ENCODE data around the gene RNF186. TPM values are rescaled to one million over a fixed set of nuclear protein-coding genes. Genes with fewer than 3 reads are reported as not detected.

The RNF186 gene
- total and polyA plus RNA-seq, 5 donors = not detected

DNA sequence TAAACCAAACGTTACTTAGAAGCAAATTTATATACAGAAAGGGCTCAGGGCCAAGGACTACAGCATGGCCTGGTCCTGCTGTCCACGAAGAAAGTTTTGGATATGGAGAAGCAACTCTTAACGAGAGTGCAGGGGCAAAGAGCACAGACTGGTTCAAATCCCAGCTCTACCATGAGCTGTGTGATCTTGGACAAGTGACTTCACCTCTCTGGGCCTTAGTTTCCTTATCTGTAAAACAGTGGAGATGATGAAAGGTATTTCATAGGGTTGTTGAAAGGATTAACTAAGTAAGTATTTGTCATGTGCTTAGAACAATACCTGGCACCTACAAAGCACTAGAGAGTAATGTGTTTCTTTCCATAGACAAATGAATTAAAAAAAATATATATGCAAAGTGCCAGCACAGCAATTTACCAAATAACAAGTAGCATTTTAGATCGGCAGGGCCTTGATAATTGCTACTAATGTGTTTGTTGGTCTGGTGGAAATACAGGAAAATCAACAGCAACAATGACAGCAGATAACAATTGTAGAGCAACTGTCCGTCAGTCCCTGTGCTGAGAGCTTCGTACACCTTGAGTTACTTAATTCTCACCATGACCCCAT, 40.8 kb downstream of the RNF186 start:
- H3K27me3 ChIP-seq (ENCODE audit: control insufficient read depth, insufficient read depth) = no peaks in the 10 kb centered on the region
- no peaks in the 10 kb centered on the region for H3K9me3 ChIP-seq (ENCODE audit: control insufficient read depth, low read length)
- no peak overlapping the region for H3K27ac ChIP-seq (ENCODE audit: low read length)
- no peak for ATAC-seq
- no peak for DNase-seq
- H3K4me1 ChIP-seq (ENCODE audit: control insufficient read depth, insufficient read depth, low read length) = no peaks in the 10 kb centered on the region
- intact Hi-C loops (cut with DNase I) = no loop called here
- WGBS = 75% methylated on average over 6 of the region's 6 CpGs
- H3K4me3 ChIP-seq (ENCODE audit: low read length) = no peak overlapping the region

DNA sequence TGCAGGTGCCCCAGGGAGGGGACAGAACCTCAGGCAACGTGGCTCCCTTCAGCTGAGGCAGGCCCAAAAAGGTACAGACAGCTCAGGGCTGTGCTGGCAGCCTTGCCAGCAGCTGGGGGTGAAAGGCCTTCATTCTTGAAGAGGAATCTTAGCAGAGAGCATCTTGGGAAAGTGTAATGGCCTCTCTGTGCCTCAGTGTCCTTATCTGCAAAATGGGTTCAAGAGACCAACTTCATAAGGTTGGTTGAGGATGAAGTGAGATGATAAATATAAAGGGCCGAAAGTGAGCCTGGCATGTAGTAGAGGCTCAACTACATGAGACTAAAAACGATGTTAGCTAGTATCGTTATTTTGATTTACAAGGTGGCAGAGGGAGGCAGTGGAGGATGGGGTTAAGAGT, 41.6 kb downstream of the RNF186 start:
- DNase-seq (no peak), ATAC-seq (no peak)
- Histone ChIP-seq H3K9me3 (ENCODE audit: control insufficient read depth, low read length) (no peaks in the 10 kb centered on the region), H3K4me1 (ENCODE audit: control insufficient read depth, insufficient read depth, low read length) (no peaks in the 10 kb centered on the region), H3K27ac (ENCODE audit: low read length) (no peak overlapping the region), H3K27me3 (ENCODE audit: control insufficient read depth, insufficient read depth) (no peaks in the 10 kb centered on the region), H3K4me3 (ENCODE audit: low read length) (no peak overlapping the region)
- 83% methylated on average over 4 of the region's 4 CpGs for WGBS
- intact Hi-C loops (cut with DNase I) = no loop called here

DNA sequence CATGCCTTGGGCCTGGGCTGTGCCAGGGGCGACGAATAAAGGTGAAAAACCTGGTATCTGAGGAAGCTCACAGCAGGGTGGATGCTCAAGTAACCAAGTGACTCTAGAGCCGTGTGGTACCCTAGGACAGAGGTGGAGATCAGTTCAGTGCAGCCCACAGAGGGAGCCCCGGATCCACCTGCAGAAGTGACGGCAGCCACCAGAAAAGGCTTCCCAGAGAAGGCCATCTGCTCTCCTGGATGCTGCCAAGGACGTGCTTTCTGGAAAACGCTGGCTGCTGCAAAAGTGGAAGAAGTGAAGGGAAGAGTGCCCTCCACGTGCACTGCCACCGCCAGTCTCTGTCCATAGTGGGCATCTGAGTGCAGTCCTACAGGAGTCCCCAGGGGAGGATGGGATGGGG, 43.0 kb downstream of the RNF186 start:
- ATAC-seq = no peak
- intact Hi-C loops (cut with DNase I) = no loop called here
- WGBS = 79% methylated on average over 9 of the region's 9 CpGs
- no peak overlapping the region for H3K4me3 ChIP-seq (ENCODE audit: low read length)
- no peak for DNase-seq
- no peaks in the 10 kb centered on the region for H3K4me1 ChIP-seq (ENCODE audit: control insufficient read depth, insufficient read depth, low read length)
- H3K27me3 ChIP-seq (ENCODE audit: control insufficient read depth, insufficient read depth) = no peaks in the 10 kb centered on the region
- no peak overlapping the region for H3K27ac ChIP-seq (ENCODE audit: low read length)
- no peaks in the 10 kb centered on the region for H3K9me3 ChIP-seq (ENCODE audit: control insufficient read depth, low read length)

DNA sequence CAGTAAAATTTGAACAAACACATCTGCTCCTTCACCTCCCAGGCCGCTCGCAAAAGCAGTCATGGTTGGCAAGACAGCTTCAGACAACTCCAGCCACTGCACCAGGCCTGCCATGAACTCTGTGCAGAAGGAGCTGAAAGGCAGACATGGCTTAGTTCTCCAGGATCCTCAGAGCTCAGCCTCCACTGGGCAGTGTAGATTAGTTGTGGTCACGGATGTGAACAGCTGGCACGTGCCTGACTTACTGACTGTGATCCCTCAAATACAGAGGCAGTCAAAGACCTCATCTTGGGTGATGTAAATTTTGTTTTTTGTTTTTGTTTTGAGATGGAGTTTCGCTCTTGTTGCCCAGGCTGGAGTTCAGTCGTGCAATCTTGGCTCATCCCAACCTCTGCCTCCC, 43.7 kb downstream of the RNF186 start:
- H3K27ac ChIP-seq (ENCODE audit: low read length) = no peak overlapping the region
- no peaks in the 10 kb centered on the region for H3K9me3 ChIP-seq (ENCODE audit: control insufficient read depth, low read length)
- 91% methylated on average over 6 of the region's 6 CpGs for WGBS
- DNase-seq (no peak), ATAC-seq (no peak)
- H3K4me3 ChIP-seq (ENCODE audit: low read length) = no peak overlapping the region
- no peaks in the 10 kb centered on the region for H3K4me1 ChIP-seq (ENCODE audit: control insufficient read depth, insufficient read depth, low read length)
- intact Hi-C loops (cut with DNase I) = no loop called here
- H3K27me3 ChIP-seq (ENCODE audit: control insufficient read depth, insufficient read depth) = no peaks in the 10 kb centered on the region

DNA sequence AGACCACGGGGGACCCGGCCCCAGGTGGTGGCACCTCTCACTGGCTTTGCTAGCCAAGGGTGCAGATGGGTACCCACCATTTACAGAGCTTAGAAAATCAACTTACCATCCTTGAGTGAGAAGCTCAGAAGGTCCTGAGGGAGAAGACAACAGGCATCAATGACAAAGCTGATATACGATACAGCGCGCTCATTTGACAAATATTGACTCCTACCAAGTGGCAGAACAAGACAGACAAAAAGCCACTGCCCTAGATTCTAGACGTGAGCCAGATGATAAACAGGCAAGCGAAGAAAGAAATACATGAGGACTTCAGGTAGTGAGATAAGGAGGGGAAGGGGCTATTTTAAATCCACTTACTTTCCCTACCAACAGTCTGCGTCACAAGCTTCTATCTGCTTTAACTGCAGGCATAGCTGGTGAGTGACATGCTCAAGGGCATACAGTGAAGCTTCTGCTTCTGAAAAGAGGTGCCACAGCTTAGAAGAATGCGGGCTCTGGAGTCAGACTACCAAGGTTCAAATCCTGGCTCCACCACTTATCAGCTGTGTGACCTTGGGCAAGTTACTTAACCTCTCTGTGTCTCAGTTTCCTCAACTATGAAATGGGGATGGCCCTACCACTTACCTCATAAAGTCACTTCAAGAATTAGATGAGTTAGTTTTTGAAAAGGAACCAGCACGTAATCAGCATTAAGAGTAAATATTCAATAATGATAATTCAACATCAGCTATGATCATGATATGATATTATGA, 44.5 kb downstream of the RNF186 start:
- no peak for ATAC-seq
- Histone ChIP-seq H3K27me3 (ENCODE audit: control insufficient read depth, insufficient read depth) (no peaks in the 10 kb centered on the region), H3K9me3 (ENCODE audit: control insufficient read depth, low read length) (no peaks in the 10 kb centered on the region), H3K4me3 (ENCODE audit: low read length) (no peak overlapping the region), H3K27ac (ENCODE audit: low read length) (no peak overlapping the region), H3K4me1 (ENCODE audit: control insufficient read depth, insufficient read depth, low read length) (no peaks in the 10 kb centered on the region)
- WGBS = 81% methylated on average over 10 of the region's 10 CpGs
- intact Hi-C loops (cut with DNase I) = no loop called here
- no peak for DNase-seq

DNA sequence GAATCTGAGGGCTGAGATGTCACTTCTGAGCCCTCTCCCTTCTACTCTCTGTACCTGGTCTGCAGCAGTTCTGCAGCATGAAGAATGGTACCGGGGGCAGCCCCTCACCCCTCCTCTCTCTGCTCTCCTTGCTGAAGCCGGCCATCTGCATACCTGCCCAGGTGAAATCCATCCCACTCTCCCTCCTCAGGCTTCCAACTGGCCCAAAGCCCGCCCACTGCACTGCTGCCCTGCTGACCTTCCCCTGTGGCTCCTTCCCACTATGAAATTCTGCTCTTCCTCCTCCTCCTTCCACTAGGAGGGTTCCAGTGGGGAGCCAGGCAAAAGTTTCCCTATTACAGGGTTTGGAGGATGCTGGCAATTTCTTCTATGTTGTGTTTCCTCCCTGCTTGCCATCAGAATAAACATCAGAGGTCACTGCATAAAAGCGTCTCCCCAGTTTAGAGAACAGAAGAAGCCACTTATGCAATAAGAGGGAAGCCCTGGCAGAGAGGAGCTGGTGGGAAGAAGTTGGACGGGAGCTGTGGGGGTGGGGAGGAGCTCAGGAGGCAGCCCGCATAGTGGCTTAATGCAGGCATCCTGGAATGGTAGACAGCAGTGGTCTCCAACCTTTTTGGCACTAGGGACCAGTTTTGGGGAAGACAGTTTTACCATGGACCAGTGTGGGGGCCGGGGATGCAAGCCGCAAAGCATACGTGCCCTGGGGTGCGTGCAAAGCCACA, 45.7 kb downstream of the RNF186 start:
- H3K4me3 ChIP-seq (ENCODE audit: low read length) = no peak overlapping the region
- no peaks in the 10 kb centered on the region for H3K4me1 ChIP-seq (ENCODE audit: control insufficient read depth, insufficient read depth, low read length)
- DNase-seq (no peak), ATAC-seq (no peak)
- no peaks in the 10 kb centered on the region for H3K27me3 ChIP-seq (ENCODE audit: control insufficient read depth, insufficient read depth)
- H3K9me3 ChIP-seq (ENCODE audit: control insufficient read depth, low read length) = no peaks in the 10 kb centered on the region
- 80% methylated on average over 10 of the region's 10 CpGs for WGBS
- intact Hi-C loops (cut with DNase I) = no loop called here
- H3K27ac ChIP-seq (ENCODE audit: low read length) = no peak overlapping the region

DNA sequence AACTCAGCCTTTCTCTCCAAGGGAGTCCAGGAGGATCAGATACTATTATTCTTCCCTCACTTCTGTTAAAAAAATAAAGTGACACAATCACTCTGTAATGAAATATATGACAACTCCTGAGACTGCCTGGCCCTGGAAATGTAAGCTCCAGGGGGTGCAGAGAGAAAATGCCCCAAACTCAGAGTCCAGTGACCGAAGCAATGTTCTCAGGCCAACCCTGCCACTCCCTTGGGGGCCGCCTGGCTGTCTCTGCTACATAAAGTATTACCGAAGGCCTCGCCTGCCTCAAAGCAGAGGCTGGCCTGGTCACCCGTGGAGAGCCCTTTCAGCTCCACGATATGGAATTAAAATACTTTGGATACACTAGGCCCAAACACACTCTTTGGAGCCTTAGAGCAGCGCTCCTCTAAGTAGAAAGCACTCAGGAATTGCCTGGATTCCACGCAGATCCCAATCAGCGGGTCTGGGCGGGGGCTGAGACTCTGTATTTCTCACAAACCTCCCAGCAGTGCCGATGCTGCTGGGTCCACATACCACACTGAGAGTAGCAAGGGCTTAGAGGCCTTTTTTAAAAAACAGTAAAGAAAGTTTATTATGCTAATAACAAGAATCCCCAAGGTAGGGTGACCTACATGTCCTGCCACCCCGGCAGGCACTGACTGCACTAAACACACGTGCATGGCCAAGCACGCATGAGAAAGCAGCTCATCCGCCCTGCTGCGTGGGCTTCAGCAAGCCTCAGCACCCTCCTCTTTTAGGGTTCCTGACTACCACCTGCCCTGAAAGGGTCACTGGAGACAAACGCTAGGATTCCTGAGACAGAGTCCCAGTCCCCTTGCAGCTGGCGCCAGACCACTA, 46.5 kb downstream of the RNF186 start:
- ATAC-seq = no peak
- no peak overlapping the region for H3K27ac ChIP-seq (ENCODE audit: low read length)
- no peaks in the 10 kb centered on the region for H3K4me1 ChIP-seq (ENCODE audit: control insufficient read depth, insufficient read depth, low read length)
- no peaks in the 10 kb centered on the region for H3K27me3 ChIP-seq (ENCODE audit: control insufficient read depth, insufficient read depth)
- no peaks in the 10 kb centered on the region for H3K9me3 ChIP-seq (ENCODE audit: control insufficient read depth, low read length)
- H3K4me3 ChIP-seq (ENCODE audit: low read length) = no peak overlapping the region
- intact Hi-C loops (cut with DNase I) = no loop called here
- 81% methylated on average over 18 of the region's 18 CpGs for WGBS
- DNase-seq = no peak

DNA sequence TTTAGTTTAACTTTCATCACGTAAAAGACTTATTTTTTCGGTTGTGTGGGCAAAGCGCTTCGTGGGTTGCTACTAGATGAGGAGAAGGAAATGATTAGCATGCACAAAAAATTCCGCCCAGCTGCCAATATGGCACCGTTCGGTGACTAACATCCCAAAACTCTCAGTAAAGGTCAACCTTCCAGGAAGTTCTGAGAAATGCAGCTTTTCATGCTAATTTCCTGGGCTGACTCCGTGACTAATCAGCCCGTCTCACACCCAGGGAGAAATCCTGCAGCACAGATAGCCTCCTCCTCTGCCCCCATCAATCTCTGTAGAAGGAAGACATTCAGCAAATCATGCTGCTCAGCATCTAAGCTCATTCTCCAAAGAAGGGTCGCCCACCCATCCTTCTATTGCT, 49.5 kb downstream of the RNF186 start:
- Histone ChIP-seq H3K4me3 (ENCODE audit: low read length) (no peak overlapping the region), H3K27me3 (ENCODE audit: control insufficient read depth, insufficient read depth) (no peaks in the 10 kb centered on the region), H3K9me3 (ENCODE audit: control insufficient read depth, low read length) (no peaks in the 10 kb centered on the region), H3K27ac (ENCODE audit: low read length) (no peak overlapping the region), H3K4me1 (ENCODE audit: control insufficient read depth, insufficient read depth, low read length) (no peaks in the 10 kb centered on the region)
- intact Hi-C loops (cut with DNase I) = no loop called here
- WGBS = 63% methylated on average over 10 of the region's 10 CpGs
- DNase-seq (no peak), ATAC-seq (peak in 1 of 2 donors; percentile 71)

DNA sequence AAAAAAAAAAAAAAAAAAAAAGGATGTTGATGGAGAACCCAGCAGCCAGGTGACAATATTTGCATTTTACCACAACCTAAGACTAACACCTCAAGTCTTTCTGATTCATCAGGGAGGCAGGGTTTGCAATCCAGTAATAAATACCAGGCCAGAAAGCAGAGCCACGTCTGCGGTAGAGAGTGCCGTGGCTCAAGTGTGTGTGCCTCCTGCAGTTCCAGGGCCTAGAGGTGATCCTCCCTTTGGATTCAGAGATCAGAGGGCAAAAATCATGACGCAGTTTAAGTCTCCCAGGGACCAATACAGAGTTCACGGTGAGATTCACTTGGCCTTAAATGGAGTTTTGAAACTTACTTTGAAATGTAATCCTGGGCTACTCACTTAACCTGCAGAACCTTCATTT, 50.2 kb downstream of the RNF186 start:
- Histone ChIP-seq H3K4me1 (ENCODE audit: control insufficient read depth, insufficient read depth, low read length) (no peaks in the 10 kb centered on the region), H3K27me3 (ENCODE audit: control insufficient read depth, insufficient read depth) (no peaks in the 10 kb centered on the region), H3K9me3 (ENCODE audit: control insufficient read depth, low read length) (no peaks in the 10 kb centered on the region), H3K4me3 (ENCODE audit: low read length) (no peak overlapping the region), H3K27ac (ENCODE audit: low read length) (no peak overlapping the region)
- WGBS = 89% methylated on average over 5 of the region's 5 CpGs
- no peak for DNase-seq
- no peak for ATAC-seq
- intact Hi-C loops (cut with DNase I) = no loop called here

All from right cardiac atrium (tissue), 5 donors.